ENCODE measurements around the gene NAGLU. TPM values are rescaled to one million over a fixed set of nuclear protein-coding genes. Genes with fewer than 3 reads are reported as not detected.

Gene NAGLU
- total and polyA plus RNA-seq, 2 of the 13 experiments (the other 11 are each of a cell fraction or from before 2014, with no cell fraction given) = 28.2 to 40.1 TPM

GRCh38 chr17:42562388-42563142 lies 26.5 kb downstream of the NAGLU start (continued):
- TF ChIP-seq HMG20B (CRISPR knock-in tag; conservative IDR thresholded peaks at IDR 0.05) = peak; percentile 4; the same call in 1 of the 2 replicates
- peak; percentile 51; the same call in 1 of the 2 replicates for TF ChIP-seq CEBPB (IDR thresholded peaks at IDR 0.05; ENCODE audit: borderline replicate concordance, low read depth, low read length)
- TF ChIP-seq FOSL2 (CRISPR knock-in tag; IDR thresholded peaks at IDR 0.05) = peak; percentile 3; the same call in 1 of the 2 replicates
- TF ChIP-seq ZNF558 (CRISPR knock-in tag; IDR thresholded peaks at IDR 0.05; ENCODE audit: borderline replicate concordance) = peak; percentile 83
- 0 out of 2 replicates have a peak, but pooled peaks have one; percentile 50 for TF ChIP-seq RARG (CRISPR knock-in tag; IDR thresholded peaks at IDR 0.05; ENCODE audit: low read depth)
- 0 out of 2 replicates have a peak, but pooled peaks have one; percentile 22 for TF ChIP-seq ZNF597 (CRISPR knock-in tag; IDR thresholded peaks at IDR 0.05)
- TF ChIP-seq GZF1 (CRISPR knock-in tag; IDR thresholded peaks at IDR 0.05) = peak; percentile 65; the same call in 1 of the 2 replicates
- no peak; the same call in 1 of the 2 replicates for TF ChIP-seq ZBTB25 (CRISPR knock-in tag; IDR thresholded peaks at IDR 0.05)
- TF ChIP-seq AKAP8 (CRISPR knock-in tag; IDR thresholded peaks at IDR 0.05) = peak; percentile 26; the same call in 1 of the 2 replicates
- TF ChIP-seq GLMP (CRISPR knock-in tag; IDR thresholded peaks at IDR 0.05; ENCODE audit: borderline replicate concordance) = 0 out of 2 replicates have a peak, but pooled peaks have one; percentile 74
- no peak for TF ChIP-seq ZZZ3 (CRISPR knock-in tag; IDR thresholded peaks at IDR 0.05; ENCODE audit: borderline replicate concordance)
- TF ChIP-seq PBX2 (CRISPR knock-in tag; IDR thresholded peaks at IDR 0.05) = 0 out of 2 replicates have a peak, but pooled peaks have one; percentile 43
- TF ChIP-seq TBX2 (CRISPR knock-in tag; IDR thresholded peaks at IDR 0.05; ENCODE audit: borderline replicate concordance) = no peak; the same call in 1 of the 2 replicates
- no peak for TF ChIP-seq TIGD3 (CRISPR knock-in tag; IDR thresholded peaks at IDR 0.05; ENCODE audit: borderline replicate concordance)
- TF ChIP-seq E2F1 (CRISPR knock-in tag; IDR thresholded peaks at IDR 0.05) = no peak
- no peak for TF ChIP-seq ZNF251 (CRISPR knock-in tag; IDR thresholded peaks at IDR 0.05)
- peak; percentile 35; the same call in 1 of the 2 replicates for TF ChIP-seq HNRNPL (IDR thresholded peaks at IDR 0.05; ENCODE audit: low read depth, low read length)
- TF ChIP-seq PRDM4 (CRISPR knock-in tag; IDR thresholded peaks at IDR 0.05; ENCODE audit: borderline replicate concordance) = no peak

All from HepG2 (cell line).